ENCODE data around the gene GPR3. TPM values are rescaled to one million over a fixed set of nuclear protein-coding genes. Genes with fewer than 3 reads are reported as not detected.

The GPR3 gene
- total and polyA plus RNA-seq, 11 donors, result 0.11 to 3.7 (median 0.53) TPM; not detected in 1

- ATAC-seq (no peak), DNase-seq (no peak)
- H3K4me3 ChIP-seq, result no peak overlapping the region
- H3K9me3 ChIP-seq, result no peaks in the 10 kb centered on the region
- H3K27me3 ChIP-seq, result no peaks in the 10 kb centered on the region
- 55 to 74% (median 63%) methylated on average over 13 of the region's 13 CpGs for WGBS, 4 donors
- peaks cover 24 to 96% (median 72%) of the 10 kb centered on the region in 12 donors for H3K4me1 ChIP-seq
- H3K27ac ChIP-seq, result no peak overlapping the region
- intact Hi-C loops (cut with DNase I), result loop anchor here in 6 of 10 donors (2.0 to 10.0 kb wide), 6 partner anchors 124 to 264 kb away; partner anchors contain the start of gene AHDC1 (in 3 of the 6)
- no peaks in the 10 kb centered on the region for H3K36me3 ChIP-seq
- TF ChIP-seq POLR2A (IDR thresholded peaks at IDR 0.05) (no peak), CTCF (IDR thresholded peaks at IDR 0.05) (no peak)
Observed at GRCh38 chr1:27400082-27400962, 7.9 kb downstream of the GPR3 start.

GRCh38 chr1:27400963-27401341 lies 8.5 kb downstream of the GPR3 start:
- Histone ChIP-seq H3K9me3 (no peaks in the 10 kb centered on the region), H3K27ac (peak overlapping the region in 2 of 12 donors; percentile 1 to 76), H3K4me3 (no peak overlapping the region), H3K4me1 (peaks cover 24 to 96% (median 76%) of the 10 kb centered on the region in 12 donors), H3K27me3 (no peaks in the 10 kb centered on the region), H3K36me3 (peaks cover 0 to under 1% (median 0%) of the 10 kb centered on the region in 9 donors)
- DNase-seq (no peak), ATAC-seq (no peak)
- WGBS, 4 donors, result 86 to 94% (median 91%) methylated on average over 5 of the region's 5 CpGs
- intact Hi-C loops (cut with DNase I), result loop anchor here in 6 of 10 donors (2.0 to 10.0 kb wide), 6 partner anchors 124 to 264 kb away; partner anchors contain the start of gene AHDC1 (in 3 of the 6)
- no peak for TF ChIP-seq CTCF (IDR thresholded peaks at IDR 0.05)
- TF ChIP-seq POLR2A (IDR thresholded peaks at IDR 0.05), result no peak

GRCh38 chr1:27402349-27402754 lies 9.9 kb downstream of the GPR3 start:
- Histone ChIP-seq H3K27ac (peak overlapping the region; percentile 76 to 87 (median 85)), H3K4me1 (peaks cover 27 to 96% (median 80%) of the 10 kb centered on the region in 12 donors), H3K36me3 (peaks cover 0 to 14% (median 9%) of the 10 kb centered on the region in 9 donors), H3K4me3 (no peak overlapping the region), H3K9me3 (no peaks in the 10 kb centered on the region), H3K27me3 (no peaks in the 10 kb centered on the region)
- DNase-seq, result peak; percentile 68 to 87 (median 83)
- WGBS, 4 donors, result 27 to 36% (median 30%) methylated on average over 7 to 8 of the region's 8 CpGs
- ATAC-seq, result peak; percentile 38 to 57 (median 42)
- TF ChIP-seq POLR2A (IDR thresholded peaks at IDR 0.05) (no peak), CTCF (IDR thresholded peaks at IDR 0.05) (peak; percentile 42 to 70 (median 60))
- intact Hi-C loops (cut with DNase I), result loop anchor here in 8 of 10 donors (2.0 to 10.0 kb wide), 7 partner anchors 122 to 262 kb away; partner anchors contain the start of gene AHDC1 (in 5 of the 8)
